ENCODE measurements around the gene IYD. TPM values are rescaled to one million over a fixed set of nuclear protein-coding genes. Genes with fewer than 3 reads are reported as not detected.

The IYD gene
- total RNA-seq, 1 donor: not detected

DNA sequence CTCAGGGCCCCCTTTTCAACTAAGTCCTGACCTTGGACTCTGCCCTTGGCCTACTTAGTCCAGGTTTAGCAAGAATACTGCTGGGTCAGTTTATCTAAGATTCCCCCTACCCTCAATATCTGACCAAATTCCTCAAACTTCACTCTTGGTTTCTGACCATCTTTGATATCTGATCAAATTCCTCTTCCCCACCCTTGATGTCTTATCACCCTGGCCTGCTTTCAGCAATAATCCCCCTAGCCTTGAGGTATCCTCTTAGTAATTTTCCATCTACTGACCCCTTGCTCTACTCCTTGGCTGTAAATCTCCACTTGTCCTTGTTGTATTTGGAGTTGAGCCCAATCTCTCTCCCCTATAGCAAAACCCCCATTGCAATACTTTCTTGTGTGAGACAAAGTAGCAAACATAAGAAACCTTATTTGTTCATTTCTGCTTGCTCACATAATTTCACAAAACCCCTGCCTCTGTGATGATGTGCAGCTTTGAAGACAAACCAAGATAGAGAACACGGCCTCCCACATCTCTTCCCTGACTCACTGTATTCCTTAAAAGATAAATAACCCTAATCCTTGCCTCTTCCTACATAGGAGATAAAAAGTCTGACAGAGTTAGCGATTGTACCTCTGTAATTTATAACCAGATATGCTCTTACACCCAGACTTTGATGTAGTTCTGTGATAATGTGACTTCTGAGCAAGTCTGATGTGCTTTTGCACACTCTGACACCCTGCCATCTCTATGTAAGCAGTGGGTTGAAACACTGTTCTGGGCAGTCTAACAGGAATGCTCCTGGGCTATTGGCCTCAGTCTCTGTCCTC is 13.8 kb upstream of the IYD start:
- TF ChIP-seq, protein P1, sequence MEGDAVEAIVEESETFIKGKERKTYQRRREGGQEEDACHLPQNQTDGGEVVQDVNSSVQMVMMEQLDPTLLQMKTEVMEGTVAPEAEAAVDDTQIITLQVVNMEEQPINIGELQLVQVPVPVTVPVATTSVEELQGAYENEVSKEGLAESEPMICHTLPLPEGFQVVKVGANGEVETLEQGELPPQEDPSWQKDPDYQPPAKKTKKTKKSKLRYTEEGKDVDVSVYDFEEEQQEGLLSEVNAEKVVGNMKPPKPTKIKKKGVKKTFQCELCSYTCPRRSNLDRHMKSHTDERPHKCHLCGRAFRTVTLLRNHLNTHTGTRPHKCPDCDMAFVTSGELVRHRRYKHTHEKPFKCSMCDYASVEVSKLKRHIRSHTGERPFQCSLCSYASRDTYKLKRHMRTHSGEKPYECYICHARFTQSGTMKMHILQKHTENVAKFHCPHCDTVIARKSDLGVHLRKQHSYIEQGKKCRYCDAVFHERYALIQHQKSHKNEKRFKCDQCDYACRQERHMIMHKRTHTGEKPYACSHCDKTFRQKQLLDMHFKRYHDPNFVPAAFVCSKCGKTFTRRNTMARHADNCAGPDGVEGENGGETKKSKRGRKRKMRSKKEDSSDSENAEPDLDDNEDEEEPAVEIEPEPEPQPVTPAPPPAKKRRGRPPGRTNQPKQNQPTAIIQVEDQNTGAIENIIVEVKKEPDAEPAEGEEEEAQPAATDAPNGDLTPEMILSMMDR (IDR thresholded peaks at IDR 0.05; ENCODE audit: extremely low read depth, low read depth, low read length): no peak
- no peak overlapping the region for H3K27ac ChIP-seq (ENCODE audit: low read depth, low read length)
- H3K27me3 ChIP-seq (ENCODE audit: insufficient read depth, low read length): no peaks in the 10 kb centered on the region
- H3K4me1 ChIP-seq (ENCODE audit: insufficient read depth, low read length): peaks cover 28% of the 10 kb centered on the region
- H2AFZ ChIP-seq (ENCODE audit: low read length): no peak overlapping the region
- H3K4me2 ChIP-seq (ENCODE audit: insufficient read depth, low read length): no peak overlapping the region
- H3K9me3 ChIP-seq (ENCODE audit: low read depth, low read length): no peaks in the 10 kb centered on the region
- H4K20me1 ChIP-seq (ENCODE audit: insufficient read depth, low read length): no peaks in the 10 kb centered on the region
- no peak for DNase-seq (ENCODE audit: insufficient read length, low spot score, missing footprints)
- no peak overlapping the region for H3K4me3 ChIP-seq (ENCODE audit: insufficient read depth, low read length)
- H3K79me2 ChIP-seq (ENCODE audit: insufficient read depth, low read length): no peaks in the 10 kb centered on the region
- H3K36me3 ChIP-seq (ENCODE audit: insufficient read depth, low read length): no peaks in the 10 kb centered on the region

- Histone ChIP-seq H3K9me3 (ENCODE audit: low read depth, low read length) (no peaks in the 10 kb centered on the region), H3K79me2 (ENCODE audit: insufficient read depth, low read length) (no peaks in the 10 kb centered on the region), H3K4me3 (ENCODE audit: insufficient read depth, low read length) (no peak overlapping the region), H3K27me3 (ENCODE audit: insufficient read depth, low read length) (no peaks in the 10 kb centered on the region), H3K4me2 (ENCODE audit: insufficient read depth, low read length) (no peak overlapping the region), H3K4me1 (ENCODE audit: insufficient read depth, low read length) (peaks cover 28% of the 10 kb centered on the region), H4K20me1 (ENCODE audit: insufficient read depth, low read length) (no peaks in the 10 kb centered on the region), H3K27ac (ENCODE audit: low read depth, low read length) (no peak overlapping the region), H2AFZ (ENCODE audit: low read length) (no peak overlapping the region), H3K36me3 (ENCODE audit: insufficient read depth, low read length) (no peaks in the 10 kb centered on the region)
- TF ChIP-seq, protein P1 (IDR thresholded peaks at IDR 0.05; ENCODE audit: extremely low read depth, low read depth, low read length): no peak
- no peak for DNase-seq (ENCODE audit: insufficient read length, low spot score, missing footprints)
Observed at GRCh38 chr6:150355932-150356331, 12.9 kb upstream of the IYD start.

DNA sequence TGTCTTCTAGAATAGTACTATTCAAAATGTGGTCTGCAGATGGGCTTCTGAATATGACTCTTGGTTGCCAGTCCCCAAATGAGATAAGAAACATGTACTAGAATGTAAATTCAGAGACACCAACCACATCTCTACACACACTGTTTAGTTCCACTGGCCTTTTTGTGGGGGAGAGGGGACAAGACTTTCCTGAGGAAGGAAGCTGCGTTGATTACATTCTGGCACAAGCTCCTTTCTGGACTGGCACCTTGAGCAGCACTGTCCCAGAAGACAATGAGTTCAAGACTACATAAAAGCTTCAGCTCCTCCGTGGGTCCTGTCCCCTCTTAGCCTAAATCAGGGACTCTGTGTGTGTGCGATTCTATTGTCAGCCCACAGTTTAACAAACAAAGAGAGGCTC is 6.9 kb upstream of the IYD start:
- Histone ChIP-seq H3K79me2 (ENCODE audit: insufficient read depth, low read length) (no peaks in the 10 kb centered on the region), H3K36me3 (ENCODE audit: insufficient read depth, low read length) (no peaks in the 10 kb centered on the region), H3K4me2 (ENCODE audit: insufficient read depth, low read length) (no peak overlapping the region), H3K27me3 (ENCODE audit: insufficient read depth, low read length) (no peaks in the 10 kb centered on the region), H3K9me3 (ENCODE audit: low read depth, low read length) (no peaks in the 10 kb centered on the region), H3K4me1 (ENCODE audit: insufficient read depth, low read length) (no peaks in the 10 kb centered on the region), H3K4me3 (ENCODE audit: insufficient read depth, low read length) (no peak overlapping the region), H3K27ac (ENCODE audit: low read depth, low read length) (no peak overlapping the region), H4K20me1 (ENCODE audit: insufficient read depth, low read length) (no peaks in the 10 kb centered on the region), H2AFZ (ENCODE audit: low read length) (no peak overlapping the region)
- TF ChIP-seq, protein P1 (IDR thresholded peaks at IDR 0.05; ENCODE audit: extremely low read depth, low read depth, low read length): no peak
- no peak for DNase-seq (ENCODE audit: insufficient read length, low spot score, missing footprints)

DNA sequence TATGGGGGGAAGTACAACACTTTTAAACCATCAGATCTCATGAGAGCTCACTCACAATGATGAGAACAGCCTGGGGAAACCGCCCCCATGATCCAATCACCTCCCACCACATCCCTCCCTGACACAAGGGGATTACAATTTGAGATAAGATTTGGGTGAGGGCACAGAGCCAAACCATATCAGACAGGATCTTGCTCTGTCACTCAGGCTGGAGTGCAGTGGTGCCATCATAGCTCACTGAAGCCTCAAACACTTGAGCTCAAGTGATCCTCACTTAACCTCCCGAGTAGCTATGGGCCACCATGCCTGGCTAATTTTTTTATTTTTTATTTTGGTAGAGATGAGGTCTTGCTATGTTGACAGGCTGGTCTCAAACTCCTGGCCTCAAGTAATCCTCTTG is 5.1 kb upstream of the IYD start:
- no peak for DNase-seq (ENCODE audit: insufficient read length, low spot score, missing footprints)
- H3K4me2 ChIP-seq (ENCODE audit: insufficient read depth, low read length): no peak overlapping the region
- no peaks in the 10 kb centered on the region for H3K36me3 ChIP-seq (ENCODE audit: insufficient read depth, low read length)
- no peaks in the 10 kb centered on the region for H3K27me3 ChIP-seq (ENCODE audit: insufficient read depth, low read length)
- H3K27ac ChIP-seq (ENCODE audit: low read depth, low read length): no peak overlapping the region
- H3K9me3 ChIP-seq (ENCODE audit: low read depth, low read length): no peaks in the 10 kb centered on the region
- H3K4me1 ChIP-seq (ENCODE audit: insufficient read depth, low read length): no peaks in the 10 kb centered on the region
- no peak overlapping the region for H2AFZ ChIP-seq (ENCODE audit: low read length)
- H3K4me3 ChIP-seq (ENCODE audit: insufficient read depth, low read length): no peak overlapping the region
- H4K20me1 ChIP-seq (ENCODE audit: insufficient read depth, low read length): no peaks in the 10 kb centered on the region
- TF ChIP-seq, protein P1 (IDR thresholded peaks at IDR 0.05; ENCODE audit: extremely low read depth, low read depth, low read length): no peak
- no peaks in the 10 kb centered on the region for H3K79me2 ChIP-seq (ENCODE audit: insufficient read depth, low read length)

Data from osteoblast (primary cell).